Breast epithelium (tissue), 4 donors: ENCODE results near the gene MVB12A. TPM values are rescaled to one million over a fixed set of nuclear protein-coding genes. Genes with fewer than 3 reads are reported as not detected.

ENCODE experiments used
- DNase-seq, 2 donors: peaks; one replicate each; pipeline ENCODE4 v3.0.0-alpha.2; 2019; ENCODE audit warnings: low spot score in 2 of 2
- H3K27ac ChIP-seq, 2 donors: fragments of 200-600 bp; sonication (generic) in 1 of 2; one replicate each; pipeline ENCODE4 v1.5.1; 2016 to 2019; ENCODE audit warnings: mild to moderate bottlenecking in 1 of 2
- H3K27me3 ChIP-seq, 2 donors: fragments of 200-600 bp; sonication (generic) in 1 of 2; one replicate each; pipeline versions ENCODE4 v1.5.1 to v1.6.0; 2017 to 2019; ENCODE audit warnings: control low read depth in 1 of 2, mild to moderate bottlenecking in 1 of 2
- H3K36me3 ChIP-seq: fragments of 200-600 bp; one replicate; pipeline ENCODE4 v1.5.1; 2019
- H3K4me1 ChIP-seq, 2 donors: fragments of 200-600 bp; sonication (generic); one replicate each; pipeline ENCODE4 v1.5.1; 2016 to 2019; ENCODE audit warnings: control low read depth in 1 of 2
- H3K4me3 ChIP-seq, 3 donors: fragments of 200-600 bp; sonication (generic); 1 replicate in 2 of 3; 2 replicates in 1 of 3; pipeline ENCODE4 v1.5.1; 2016 to 2019; ENCODE audit warnings: mild to moderate bottlenecking in 3 of 3, moderate library complexity in 2 of 3
- H3K9me3 ChIP-seq, 2 donors: fragments of 200-600 bp; sonication (generic) in 1 of 2; one replicate each; pipeline ENCODE4 v1.5.1; 2016 to 2019; ENCODE audit warnings: control low read depth in 1 of 2
- CTCF ChIP-seq, 3 donors: fragments of 450-650 bp; IDR thresholded peaks; one replicate each; pipeline ENCODE4 v1.5.1; 2016 to 2017; ENCODE audit warnings: antibody characterized with exemption in 3 of 3, mild to moderate bottlenecking in 3 of 3, moderate library complexity in 3 of 3
- POLR2A ChIP-seq: fragments of 450-650 bp; IDR thresholded peaks from one replicate; pipeline ENCODE4 v1.6.1; 2016; ENCODE audit warnings: antibody characterized with exemption, mild to moderate bottlenecking, moderate library complexity
- POLR2AphosphoS5 ChIP-seq, 3 donors: sonication (generic); formaldehyde crosslinking; IDR thresholded peaks; one replicate each; pipeline ENCODE4 v1.6.1; 2017; ENCODE audit warnings: antibody characterized with exemption in 3 of 3
- intact Hi-C: fragments of 100-400 bp; cut with DNase I; formaldehyde crosslinking; loops from one replicate; pipeline ENCODE4 v1.15.1; 2023; ENCODE audit warnings: low total_unique reads
- total RNA-seq, 3 donors: library from RNA; depleted of rRNA; stranded (reverse); fragments of >200 nt; gene quantifications; one replicate each; pipeline ENCODE4 v1.1.0, GENCODE V29; 2016

Gene MVB12A
- total RNA-seq, 3 donors from 2014 or later = 51.5 to 76.4 (median 74.1) TPM

GRCh38 chr19:17470068-17470841 lies 50.4 kb downstream of the MVB12A start, which contains the start of gene SLC27A1:
TSS of gene SLC27A1 (plus strand) at chr19:17470524. CDS start at chr19:17470541, 17 bp downstream.
- Histone ChIP-seq H3K27ac (peak within 1 kb of the TSS; percentile 93 to 97), H3K27me3 (no peaks in the 10 kb centered on the region), H3K4me3 (peak within 1 kb of the TSS; percentile 76 to 87 (median 85)), H3K9me3 (no peaks in the 10 kb centered on the region), H3K36me3 (no peaks in the 10 kb centered on the region), H3K4me1 (peaks cover 12 to 18% of the 10 kb centered on the region in 2 donors)
- DNase-seq = peak; percentile 98 to 100
- no peak for TF ChIP-seq POLR2A
- TF ChIP-seq POLR2AphosphoS5 (IDR thresholded peaks at IDR 0.05) = peak in 2 of 3 donors; percentile 11 to 40
- intact Hi-C loops = no loop called here

GRCh38 chr19:17471410-17472125 lies 51.7 kb downstream of the MVB12A start:
- no peak for DNase-seq
- H3K4me3 ChIP-seq = peak overlapping the region; percentile 76 to 87 (median 85)
- intact Hi-C loops = no loop called here
- peak overlapping the region; percentile 93 to 97 for H3K27ac ChIP-seq
- no peaks in the 10 kb centered on the region for H3K27me3 ChIP-seq
- peaks cover 11 to 18% of the 10 kb centered on the region in 2 donors for H3K4me1 ChIP-seq
- TF ChIP-seq POLR2A (no peak), CTCF (IDR thresholded peaks at IDR 0.05) (no peak), POLR2AphosphoS5 (IDR thresholded peaks at IDR 0.05) (no peak)
- H3K9me3 ChIP-seq = no peaks in the 10 kb centered on the region
- no peaks in the 10 kb centered on the region for H3K36me3 ChIP-seq

- Histone ChIP-seq H3K4me1 (peaks cover 11 to 17% of the 10 kb centered on the region in 2 donors), H3K27me3 (no peaks in the 10 kb centered on the region), H3K9me3 (no peaks in the 10 kb centered on the region), H3K4me3 (no peak overlapping the region), H3K27ac (peak overlapping the region; percentile 55 to 58), H3K36me3 (no peaks in the 10 kb centered on the region)
- intact Hi-C loops = no loop called here
- DNase-seq = no peak
- TF ChIP-seq POLR2AphosphoS5 (IDR thresholded peaks at IDR 0.05) = no peak
- TF ChIP-seq POLR2A = no peak
- no peak for TF ChIP-seq CTCF (IDR thresholded peaks at IDR 0.05)
Observed at GRCh38 chr19:17473041-17473440, 53.2 kb downstream of the MVB12A start.

Other genes starting within 250 kb of the MVB12A start
- gene USE1, start 204.7 kb upstream of the MVB12A start, total RNA-seq = 10 to 100 TPM; 15.5 to 29.0 (median 27.5) TPM
- 10 to 100 TPM in 1 of 3 donors, 1 to 10 TPM in 2; 8.8 to 13.8 (median 9.4) TPM for gene OCEL1, start 193.8 kb upstream of the MVB12A start, total RNA-seq
- 10 to 100 TPM; 23.2 to 52.4 (median 34.7) TPM for gene NR2F6, start 174.1 kb upstream of the MVB12A start, total RNA-seq
- gene USHBP1, start 155.3 kb upstream of the MVB12A start, total RNA-seq = 1 to 10 TPM; 5.8 to 8.8 (median 7.0) TPM
- 10 to 100 TPM; 48.5 to 65.6 (median 54.1) TPM for gene BABAM1, start 152.6 kb upstream of the MVB12A start, total RNA-seq
- 1 to 10 TPM in 2 of 3 donors, under 1 TPM in 1; 0.96 to 1.6 (median 1.0) TPM for gene ANKLE1, start 138.1 kb upstream of the MVB12A start, total RNA-seq
- 10 to 100 TPM in 2 of 3 donors, 1 to 10 TPM in 1; 6.7 to 14.4 (median 11.0) TPM for gene ABHD8, start 116.6 kb upstream of the MVB12A start, total RNA-seq
- 100 to 1,000 TPM in 1 of 3 donors, 10 to 100 TPM in 2; 88.5 to 139 (median 98.0) TPM for gene MRPL34, start 114.2 kb upstream of the MVB12A start, total RNA-seq
- 10 to 100 TPM in 2 of 3 donors, 1 to 10 TPM in 1; 9.2 to 18.7 (median 11.1) TPM for gene DDA1, start 110.5 kb upstream of the MVB12A start, total RNA-seq
- 1 to 10 TPM; 5.1 to 7.2 (median 5.9) TPM for gene ANO8, start 85.2 kb upstream of the MVB12A start, total RNA-seq
- 10 to 100 TPM; 15.5 to 22.6 (median 17.7) TPM for gene GTPBP3, start 82.5 kb upstream of the MVB12A start, total RNA-seq
- 10 to 100 TPM; 19.9 to 68.8 (median 51.2) TPM for gene PLVAP, start 42.7 kb upstream of the MVB12A start, total RNA-seq
- gene CCDC194, start 25.9 kb upstream of the MVB12A start, total RNA-seq = under 1 TPM in 2 of 3 donors, not detected in 1; 0.64 to 0.66 TPM
- 100 to 1,000 TPM in 2 of 3 donors, 10 to 100 TPM in 1; 90.1 to 131 (median 127) TPM for gene BST2, start 14.4 kb upstream of the MVB12A start, total RNA-seq
- gene TMEM221, start 28.6 kb downstream of the MVB12A start, total RNA-seq = under 1 TPM; 0.33 to 0.73 (median 0.64) TPM
- under 1 TPM in 1 of 3 donors, not detected in 2; 0.64 TPM for gene NXNL1, start 40.9 kb downstream of the MVB12A start, total RNA-seq
- 10 to 100 TPM; 32.4 to 35.4 (median 34.8) TPM for gene SLC27A1, start 50.5 kb downstream of the MVB12A start, total RNA-seq
- gene PGLS, start 91.6 kb downstream of the MVB12A start, total RNA-seq = 10 to 100 TPM; 62.2 to 89.8 (median 72.4) TPM
- gene COLGALT1, start 135.6 kb downstream of the MVB12A start, total RNA-seq = 10 to 100 TPM; 45.1 to 99.9 (median 57.0) TPM